Mucosa of stomach (tissue), 1 donor: ENCODE measurements around the gene WNT3.

Source experiments
- H3K27me3 ChIP-seq: one replicate; pipeline ENCODE4 v1.7.0; 2013; ENCODE audit warnings: mild to moderate bottlenecking, low read length; ENCODE audit not compliant: control insufficient read depth, insufficient read depth
- H3K36me3 ChIP-seq: one replicate; pipeline ENCODE4 v1.7.0; 2013; ENCODE audit warnings: low read length; ENCODE audit not compliant: control insufficient read depth, insufficient read depth
- H3K4me1 ChIP-seq: one replicate; pipeline ENCODE4 v1.7.0; 2013; ENCODE audit warnings: mild to moderate bottlenecking, low read length; ENCODE audit not compliant: control insufficient read depth, insufficient read depth
- H3K4me3 ChIP-seq: one replicate; pipeline ENCODE4 v1.7.0; 2013; ENCODE audit warnings: low read length
- H3K9ac ChIP-seq: one replicate; pipeline ENCODE4 v1.7.0; 2013; ENCODE audit warnings: mild to moderate bottlenecking, low read length, moderate library complexity
- H3K9me3 ChIP-seq: one replicate; pipeline ENCODE4 v1.7.0; 2013; ENCODE audit warnings: mild to moderate bottlenecking, low read length, moderate library complexity; ENCODE audit not compliant: control insufficient read depth
- donor health status: Pancreatic carcinoma.

Gene WNT3

GRCh38 chr17:46818929-46819859 lies 702 bp upstream of the WNT3 start:
- H3K27me3 ChIP-seq = peaks cover 84% of the 10 kb centered on the region
- H3K9me3 ChIP-seq = no peaks in the 10 kb centered on the region
- H3K4me1 ChIP-seq = peaks cover 17% of the 10 kb centered on the region
- H3K9ac ChIP-seq = no peak overlapping the region
- no peak overlapping the region for H3K4me3 ChIP-seq
- H3K36me3 ChIP-seq = no peaks in the 10 kb centered on the region

GRCh38 chr17:46817901-46818209 lies 637 bp downstream of the WNT3 start:
- H3K9ac ChIP-seq = no peak overlapping the region
- H3K27me3 ChIP-seq = peaks cover 96% of the 10 kb centered on the region
- no peaks in the 10 kb centered on the region for H3K9me3 ChIP-seq
- peaks cover 17% of the 10 kb centered on the region for H3K4me1 ChIP-seq
- H3K4me3 ChIP-seq = no peak overlapping the region
- H3K36me3 ChIP-seq = no peaks in the 10 kb centered on the region

DNA sequence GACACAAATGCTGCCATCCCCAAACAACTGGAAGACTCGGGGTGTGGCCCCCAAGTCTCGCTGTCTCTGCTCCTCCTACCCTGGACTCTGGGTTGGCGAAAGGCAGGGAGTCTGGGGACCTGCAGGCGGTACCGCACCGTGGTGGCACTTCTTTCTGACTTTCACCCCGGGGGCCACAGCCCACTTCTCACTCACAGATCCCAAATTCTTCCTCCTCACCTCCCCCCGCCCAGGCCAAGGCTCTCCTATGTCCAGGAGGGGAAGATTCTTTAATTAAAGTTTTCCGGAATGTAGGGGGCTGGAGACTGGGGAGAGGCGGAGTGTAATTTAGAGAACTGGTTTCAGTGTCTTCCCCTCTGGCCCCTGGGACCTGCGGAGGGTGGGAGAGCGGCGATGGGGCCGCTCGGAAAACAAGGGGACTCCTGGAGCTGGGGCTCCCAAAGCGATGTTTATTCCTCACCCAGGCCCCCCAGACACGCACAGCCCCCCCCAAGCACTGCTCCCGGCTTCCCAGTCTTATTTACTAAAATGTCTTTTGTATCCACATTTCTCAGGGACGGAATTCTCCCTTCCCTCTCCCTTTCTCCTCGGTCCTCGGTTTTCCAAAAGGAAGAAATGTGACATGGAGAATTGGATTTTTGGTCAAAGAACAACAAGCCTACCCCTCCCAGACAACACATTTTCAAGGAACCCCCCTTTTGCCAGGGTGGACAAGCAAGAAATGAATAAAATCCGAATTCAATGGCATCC lies 1.2 kb downstream of the WNT3 start:
- peaks cover 14% of the 10 kb centered on the region for H3K4me1 ChIP-seq
- H3K9me3 ChIP-seq = no peaks in the 10 kb centered on the region
- H3K36me3 ChIP-seq = no peaks in the 10 kb centered on the region
- H3K27me3 ChIP-seq = peaks cover 96% of the 10 kb centered on the region
- H3K4me3 ChIP-seq = no peak overlapping the region
- no peak overlapping the region for H3K9ac ChIP-seq

- H3K9ac ChIP-seq = no peak overlapping the region
- H3K4me1 ChIP-seq = peaks cover 13% of the 10 kb centered on the region
- H3K4me3 ChIP-seq = no peak overlapping the region
- no peaks in the 10 kb centered on the region for H3K36me3 ChIP-seq
- peaks cover 81% of the 10 kb centered on the region for H3K27me3 ChIP-seq
- H3K9me3 ChIP-seq = no peaks in the 10 kb centered on the region
These were observed 2.8 kb downstream of the WNT3 start for GRCh38 chr17:46815474-46816353.

GRCh38 chr17:46814446-46814845 lies 4.0 kb downstream of the WNT3 start:
- H3K9ac ChIP-seq = no peak overlapping the region
- H3K27me3 ChIP-seq = peaks cover 68% of the 10 kb centered on the region
- H3K4me1 ChIP-seq = peaks cover 12% of the 10 kb centered on the region
- no peaks in the 10 kb centered on the region for H3K36me3 ChIP-seq
- H3K9me3 ChIP-seq = no peaks in the 10 kb centered on the region
- H3K4me3 ChIP-seq = no peak overlapping the region

- Histone ChIP-seq H3K4me1 (peaks cover 6% of the 10 kb centered on the region), H3K4me3 (no peak overlapping the region), H3K36me3 (no peaks in the 10 kb centered on the region), H3K9ac (no peak overlapping the region), H3K9me3 (no peaks in the 10 kb centered on the region), H3K27me3 (peaks cover 63% of the 10 kb centered on the region)
These were observed 4.6 kb downstream of the WNT3 start for GRCh38 chr17:46813920-46814319.

DNA sequence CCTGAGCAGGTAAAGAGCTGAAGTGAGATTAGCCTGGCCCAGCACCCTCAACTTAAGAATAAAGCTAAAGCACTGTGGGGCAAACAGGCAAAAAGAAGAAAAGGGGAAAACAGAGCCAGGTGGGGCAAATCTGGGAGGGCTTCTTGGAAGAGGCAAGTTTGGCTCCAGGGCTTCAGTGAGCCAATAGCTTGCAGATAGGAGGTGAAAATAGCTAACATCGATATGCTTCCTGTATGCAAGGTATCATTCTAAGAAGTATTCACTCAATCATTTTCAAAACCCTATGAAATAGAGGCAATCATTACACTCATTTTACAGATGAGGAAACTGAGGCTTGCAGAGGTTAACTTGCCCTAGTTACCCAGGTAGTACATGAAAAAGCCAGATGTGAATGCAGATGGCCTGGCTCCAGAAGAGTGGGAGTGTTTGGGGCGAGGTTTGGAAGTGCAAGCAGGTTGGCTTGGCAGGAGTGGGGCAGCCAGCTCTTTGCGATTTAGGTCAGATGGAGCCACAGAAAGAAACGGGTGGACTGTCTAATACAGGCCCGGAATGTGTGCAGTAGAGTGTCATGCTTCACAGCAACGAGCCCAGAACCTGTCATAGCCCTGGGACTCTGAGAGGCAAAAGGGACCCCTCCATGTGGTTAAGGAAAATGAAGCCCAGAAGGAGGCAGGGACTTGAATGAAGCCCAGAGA lies 5.7 kb downstream of the WNT3 start:
- H3K4me3 ChIP-seq = no peak overlapping the region
- H3K36me3 ChIP-seq = no peaks in the 10 kb centered on the region
- peaks cover 53% of the 10 kb centered on the region for H3K27me3 ChIP-seq
- no peaks in the 10 kb centered on the region for H3K4me1 ChIP-seq
- no peaks in the 10 kb centered on the region for H3K9me3 ChIP-seq
- H3K9ac ChIP-seq = no peak overlapping the region

DNA sequence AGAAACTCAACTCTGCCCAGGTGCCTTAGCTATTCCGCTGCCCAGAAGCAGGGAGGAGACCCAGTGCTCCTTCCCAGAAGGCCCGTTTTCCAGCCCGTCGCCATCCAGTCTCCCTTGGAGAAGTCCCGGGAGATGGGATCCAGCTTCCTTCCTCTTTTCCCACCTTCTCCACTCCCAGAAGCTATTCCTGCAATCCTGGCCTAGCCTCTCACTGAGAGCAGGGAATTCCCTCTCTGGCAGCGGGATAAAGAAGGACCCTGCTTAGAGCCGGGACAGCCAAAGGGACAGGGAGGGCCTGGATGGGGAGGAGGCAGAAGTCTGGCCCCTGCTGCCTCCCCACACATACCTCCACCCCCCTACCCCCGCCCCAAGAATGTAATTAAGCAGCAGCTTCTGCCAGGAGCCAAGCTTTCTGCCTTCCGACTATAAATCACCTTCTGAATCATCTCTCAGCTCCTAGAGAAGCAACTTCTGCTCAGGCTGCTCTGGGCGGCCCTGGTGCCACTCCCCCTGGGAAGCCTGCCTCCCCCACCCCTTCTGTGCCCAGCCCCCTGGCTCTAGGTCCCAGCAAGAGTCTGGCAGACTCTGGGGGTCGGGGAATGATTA lies 6.4 kb downstream of the WNT3 start:
- H3K4me3 ChIP-seq = no peak overlapping the region
- peaks cover 46% of the 10 kb centered on the region for H3K27me3 ChIP-seq
- H3K36me3 ChIP-seq = no peaks in the 10 kb centered on the region
- H3K9ac ChIP-seq = no peak overlapping the region
- H3K9me3 ChIP-seq = no peaks in the 10 kb centered on the region
- H3K4me1 ChIP-seq = no peaks in the 10 kb centered on the region

DNA sequence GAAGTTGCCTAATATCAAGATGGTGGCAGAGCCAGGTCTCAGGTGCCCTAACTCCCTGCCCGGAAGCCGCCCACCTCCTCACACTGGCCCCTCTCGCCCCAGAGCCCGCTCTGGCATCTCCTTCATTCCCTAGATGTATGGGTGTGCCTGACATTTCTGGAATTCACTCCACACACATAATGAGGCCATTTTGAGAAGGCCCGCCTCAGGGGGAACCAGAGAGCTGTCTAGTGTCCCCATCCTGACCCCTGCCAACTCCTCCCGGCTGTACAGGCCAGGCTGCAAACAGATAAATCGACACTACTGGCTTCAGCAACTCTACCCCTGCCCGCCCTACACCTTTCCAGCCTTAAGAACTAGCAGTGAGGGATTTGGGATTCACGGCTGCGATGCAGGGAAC lies 7.7 kb downstream of the WNT3 start:
- Histone ChIP-seq H3K27me3 (peaks cover 34% of the 10 kb centered on the region), H3K4me3 (no peak overlapping the region), H3K9me3 (no peaks in the 10 kb centered on the region), H3K4me1 (no peaks in the 10 kb centered on the region), H3K9ac (no peak overlapping the region), H3K36me3 (no peaks in the 10 kb centered on the region)

DNA sequence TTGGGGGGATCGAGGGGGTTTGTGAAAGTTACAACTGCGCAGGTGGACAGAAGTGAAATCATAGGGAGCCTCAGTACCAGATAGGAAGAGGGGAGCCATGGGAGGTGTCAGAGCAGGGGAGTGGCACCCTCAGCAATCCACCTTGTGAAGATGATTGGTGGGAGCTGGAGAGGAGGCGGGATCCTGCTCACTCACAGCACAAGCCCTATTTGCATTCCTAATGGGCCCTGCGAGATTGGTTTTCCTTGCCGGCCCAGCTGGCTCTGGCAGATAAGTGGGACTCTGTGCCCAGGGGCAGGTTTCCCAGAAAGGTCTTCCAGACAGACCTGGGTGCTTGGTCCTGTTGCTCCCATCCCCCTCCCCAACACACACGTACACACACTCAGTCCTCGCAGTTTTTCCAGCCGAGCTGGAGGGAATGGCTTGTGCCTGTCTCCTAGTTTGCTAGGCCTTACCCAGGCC lies 9.4 kb downstream of the WNT3 start:
- Histone ChIP-seq H3K36me3 (no peaks in the 10 kb centered on the region), H3K4me1 (no peaks in the 10 kb centered on the region), H3K27me3 (peaks cover 17% of the 10 kb centered on the region), H3K9ac (no peak overlapping the region), H3K4me3 (no peak overlapping the region), H3K9me3 (no peaks in the 10 kb centered on the region)

DNA sequence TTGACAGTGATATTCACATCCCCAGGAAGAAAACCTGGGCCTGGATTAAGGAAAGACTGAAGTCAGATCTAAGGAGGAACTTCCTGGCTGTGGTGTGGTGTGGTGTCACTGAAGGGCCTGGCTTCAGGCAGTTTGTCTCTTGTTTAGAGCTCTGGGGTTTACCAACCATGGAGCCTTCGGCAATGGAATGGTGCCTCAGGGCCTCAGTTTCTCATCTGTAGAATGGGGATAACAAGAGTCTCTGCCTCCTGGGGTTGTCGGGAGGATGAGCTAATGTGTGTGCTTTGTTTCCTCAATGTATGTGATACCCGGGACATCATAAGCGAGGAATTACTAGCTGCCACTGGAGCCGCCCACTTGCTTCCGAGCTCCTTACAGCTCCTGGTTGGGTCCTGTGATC lies 12.7 kb downstream of the WNT3 start:
- Histone ChIP-seq H3K4me1 (no peaks in the 10 kb centered on the region), H3K27me3 (no peaks in the 10 kb centered on the region), H3K4me3 (no peak overlapping the region), H3K9ac (no peak overlapping the region), H3K9me3 (no peaks in the 10 kb centered on the region), H3K36me3 (no peaks in the 10 kb centered on the region)
